ENCODE data around the gene CLDND2. TPM values are rescaled to one million over a fixed set of nuclear protein-coding genes. Genes with fewer than 3 reads are reported as not detected.

The CLDND2 gene
- total and polyA plus RNA-seq, 2 of the 8 experiments (the other 6 are each of a cell fraction or from before 2014, with no cell fraction given), result 0.21 to 0.56 TPM

DNA sequence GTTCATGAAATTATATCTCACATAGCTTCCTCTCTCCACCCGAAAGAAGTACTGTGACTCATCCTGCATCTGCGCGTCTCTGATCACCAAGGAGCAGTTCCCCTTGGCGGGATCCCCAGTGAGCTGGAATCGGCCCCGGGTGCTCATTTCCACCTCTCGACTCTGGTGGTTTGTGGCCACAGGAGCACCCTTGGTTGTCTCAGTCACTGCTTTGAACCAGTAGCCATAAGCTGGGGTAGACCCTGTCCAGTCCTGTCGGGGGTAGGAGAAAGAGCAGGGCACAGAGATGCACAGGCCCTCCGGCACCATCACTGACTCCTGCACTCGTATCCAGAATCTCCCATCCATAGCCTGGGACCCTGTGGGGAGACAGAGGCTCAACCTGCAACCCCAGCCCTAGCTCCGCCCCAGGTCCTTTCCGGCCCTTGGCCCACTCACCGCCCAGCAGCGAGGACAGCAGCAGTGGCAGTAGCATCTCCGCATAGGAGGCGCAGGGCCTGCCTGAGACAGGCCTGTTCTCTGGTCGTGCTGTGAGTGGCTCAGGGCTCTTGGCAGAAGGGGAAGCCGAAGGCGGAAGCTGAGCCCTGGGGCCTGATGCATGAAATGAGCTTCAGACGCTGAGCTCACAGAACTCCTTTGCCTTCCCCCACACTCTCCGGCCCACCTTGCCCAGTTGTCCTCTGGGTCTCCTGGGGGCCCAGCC, 48.5 kb upstream of the CLDND2 start, which contains the start of gene SIGLEC10 (continued):
- TF ChIP-seq, protein P1, sequence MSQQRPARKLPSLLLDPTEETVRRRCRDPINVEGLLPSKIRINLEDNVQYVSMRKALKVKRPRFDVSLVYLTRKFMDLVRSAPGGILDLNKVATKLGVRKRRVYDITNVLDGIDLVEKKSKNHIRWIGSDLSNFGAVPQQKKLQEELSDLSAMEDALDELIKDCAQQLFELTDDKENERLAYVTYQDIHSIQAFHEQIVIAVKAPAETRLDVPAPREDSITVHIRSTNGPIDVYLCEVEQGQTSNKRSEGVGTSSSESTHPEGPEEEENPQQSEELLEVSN (IDR thresholded peaks at IDR 0.05), result no peak
- TF ChIP-seq, protein P2, sequence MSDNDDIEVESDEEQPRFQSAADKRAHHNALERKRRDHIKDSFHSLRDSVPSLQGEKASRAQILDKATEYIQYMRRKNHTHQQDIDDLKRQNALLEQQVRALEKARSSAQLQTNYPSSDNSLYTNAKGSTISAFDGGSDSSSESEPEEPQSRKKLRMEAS (IDR thresholded peaks at IDR 0.05), result no peak
- TF ChIP-seq CBX8 (IDR thresholded peaks at IDR 0.05; ENCODE audit: borderline replicate concordance, low read depth, low read length), result no peak
- TF ChIP-seq SUZ12 (IDR thresholded peaks at IDR 0.05; ENCODE audit: low read length), result no peak
- no peak for TF ChIP-seq SIX5 (IDR thresholded peaks at IDR 0.05; ENCODE audit: low read depth, low read length)
- TF ChIP-seq, protein P3, sequence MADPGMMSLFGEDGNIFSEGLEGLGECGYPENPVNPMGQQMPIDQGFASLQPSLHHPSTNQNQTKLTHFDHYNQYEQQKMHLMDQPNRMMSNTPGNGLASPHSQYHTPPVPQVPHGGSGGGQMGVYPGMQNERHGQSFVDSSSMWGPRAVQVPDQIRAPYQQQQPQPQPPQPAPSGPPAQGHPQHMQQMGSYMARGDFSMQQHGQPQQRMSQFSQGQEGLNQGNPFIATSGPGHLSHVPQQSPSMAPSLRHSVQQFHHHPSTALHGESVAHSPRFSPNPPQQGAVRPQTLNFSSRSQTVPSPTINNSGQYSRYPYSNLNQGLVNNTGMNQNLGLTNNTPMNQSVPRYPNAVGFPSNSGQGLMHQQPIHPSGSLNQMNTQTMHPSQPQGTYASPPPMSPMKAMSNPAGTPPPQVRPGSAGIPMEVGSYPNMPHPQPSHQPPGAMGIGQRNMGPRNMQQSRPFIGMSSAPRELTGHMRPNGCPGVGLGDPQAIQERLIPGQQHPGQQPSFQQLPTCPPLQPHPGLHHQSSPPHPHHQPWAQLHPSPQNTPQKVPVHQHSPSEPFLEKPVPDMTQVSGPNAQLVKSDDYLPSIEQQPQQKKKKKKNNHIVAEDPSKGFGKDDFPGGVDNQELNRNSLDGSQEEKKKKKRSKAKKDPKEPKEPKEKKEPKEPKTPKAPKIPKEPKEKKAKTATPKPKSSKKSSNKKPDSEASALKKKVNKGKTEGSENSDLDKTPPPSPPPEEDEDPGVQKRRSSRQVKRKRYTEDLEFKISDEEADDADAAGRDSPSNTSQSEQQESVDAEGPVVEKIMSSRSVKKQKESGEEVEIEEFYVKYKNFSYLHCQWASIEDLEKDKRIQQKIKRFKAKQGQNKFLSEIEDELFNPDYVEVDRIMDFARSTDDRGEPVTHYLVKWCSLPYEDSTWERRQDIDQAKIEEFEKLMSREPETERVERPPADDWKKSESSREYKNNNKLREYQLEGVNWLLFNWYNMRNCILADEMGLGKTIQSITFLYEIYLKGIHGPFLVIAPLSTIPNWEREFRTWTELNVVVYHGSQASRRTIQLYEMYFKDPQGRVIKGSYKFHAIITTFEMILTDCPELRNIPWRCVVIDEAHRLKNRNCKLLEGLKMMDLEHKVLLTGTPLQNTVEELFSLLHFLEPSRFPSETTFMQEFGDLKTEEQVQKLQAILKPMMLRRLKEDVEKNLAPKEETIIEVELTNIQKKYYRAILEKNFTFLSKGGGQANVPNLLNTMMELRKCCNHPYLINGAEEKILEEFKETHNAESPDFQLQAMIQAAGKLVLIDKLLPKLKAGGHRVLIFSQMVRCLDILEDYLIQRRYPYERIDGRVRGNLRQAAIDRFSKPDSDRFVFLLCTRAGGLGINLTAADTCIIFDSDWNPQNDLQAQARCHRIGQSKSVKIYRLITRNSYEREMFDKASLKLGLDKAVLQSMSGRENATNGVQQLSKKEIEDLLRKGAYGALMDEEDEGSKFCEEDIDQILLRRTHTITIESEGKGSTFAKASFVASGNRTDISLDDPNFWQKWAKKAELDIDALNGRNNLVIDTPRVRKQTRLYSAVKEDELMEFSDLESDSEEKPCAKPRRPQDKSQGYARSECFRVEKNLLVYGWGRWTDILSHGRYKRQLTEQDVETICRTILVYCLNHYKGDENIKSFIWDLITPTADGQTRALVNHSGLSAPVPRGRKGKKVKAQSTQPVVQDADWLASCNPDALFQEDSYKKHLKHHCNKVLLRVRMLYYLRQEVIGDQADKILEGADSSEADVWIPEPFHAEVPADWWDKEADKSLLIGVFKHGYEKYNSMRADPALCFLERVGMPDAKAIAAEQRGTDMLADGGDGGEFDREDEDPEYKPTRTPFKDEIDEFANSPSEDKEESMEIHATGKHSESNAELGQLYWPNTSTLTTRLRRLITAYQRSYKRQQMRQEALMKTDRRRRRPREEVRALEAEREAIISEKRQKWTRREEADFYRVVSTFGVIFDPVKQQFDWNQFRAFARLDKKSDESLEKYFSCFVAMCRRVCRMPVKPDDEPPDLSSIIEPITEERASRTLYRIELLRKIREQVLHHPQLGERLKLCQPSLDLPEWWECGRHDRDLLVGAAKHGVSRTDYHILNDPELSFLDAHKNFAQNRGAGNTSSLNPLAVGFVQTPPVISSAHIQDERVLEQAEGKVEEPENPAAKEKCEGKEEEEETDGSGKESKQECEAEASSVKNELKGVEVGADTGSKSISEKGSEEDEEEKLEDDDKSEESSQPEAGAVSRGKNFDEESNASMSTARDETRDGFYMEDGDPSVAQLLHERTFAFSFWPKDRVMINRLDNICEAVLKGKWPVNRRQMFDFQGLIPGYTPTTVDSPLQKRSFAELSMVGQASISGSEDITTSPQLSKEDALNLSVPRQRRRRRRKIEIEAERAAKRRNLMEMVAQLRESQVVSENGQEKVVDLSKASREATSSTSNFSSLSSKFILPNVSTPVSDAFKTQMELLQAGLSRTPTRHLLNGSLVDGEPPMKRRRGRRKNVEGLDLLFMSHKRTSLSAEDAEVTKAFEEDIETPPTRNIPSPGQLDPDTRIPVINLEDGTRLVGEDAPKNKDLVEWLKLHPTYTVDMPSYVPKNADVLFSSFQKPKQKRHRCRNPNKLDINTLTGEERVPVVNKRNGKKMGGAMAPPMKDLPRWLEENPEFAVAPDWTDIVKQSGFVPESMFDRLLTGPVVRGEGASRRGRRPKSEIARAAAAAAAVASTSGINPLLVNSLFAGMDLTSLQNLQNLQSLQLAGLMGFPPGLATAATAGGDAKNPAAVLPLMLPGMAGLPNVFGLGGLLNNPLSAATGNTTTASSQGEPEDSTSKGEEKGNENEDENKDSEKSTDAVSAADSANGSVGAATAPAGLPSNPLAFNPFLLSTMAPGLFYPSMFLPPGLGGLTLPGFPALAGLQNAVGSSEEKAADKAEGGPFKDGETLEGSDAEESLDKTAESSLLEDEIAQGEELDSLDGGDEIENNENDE (IDR thresholded peaks at IDR 0.05; ENCODE audit: insufficient replicate concordance, low read length), result no peak
- TF ChIP-seq RAD21 (IDR thresholded peaks at IDR 0.05 in 1 of 2, conservative IDR thresholded peaks at IDR 0.05 in 1 of 2; ENCODE audit: low read depth in 2 of 2, low read length in 2 of 2), result no peak
- no peak for TF ChIP-seq SIN3A (conservative IDR thresholded peaks at IDR 0.05 in 1 of 2, IDR thresholded peaks at IDR 0.05 in 1 of 2; ENCODE audit: low read depth in 1 of 2, low read length in 2 of 2)

Measured in H1 (cell line).